Activated CD8-positive, alpha-beta memory T cell treated with anti-CD3 and anti-CD28 coated beads, Interleukin-2, amount 10 ng/mL, durations not matched to agents 7 days and 5 days (primary cell): Measurements from ENCODE around the gene TMPRSS6. TPM values are rescaled to one million over a fixed set of nuclear protein-coding genes. Genes with fewer than 3 reads are reported as not detected.
A peak's percentile ranks its signal among the peaks of the same experiment; 100 is the strongest.

Experiments used
- ATAC-seq: fragments of 150-1000 bp; cut with Tn5 transposase; one replicate; pipeline ENCODE4 v1.10.0; 2021; ENCODE audit warnings: moderate library complexity
- CTCF ChIA-PET: fragments of 350-600 bp; sonication (Branson Sonifier 250); formaldehyde crosslinking; loops from one replicate; lab custom pipeline; 2021; ENCODE audit warnings: antibody characterized with exemption; lab: Charles Lee
- DNase-seq: peaks from one replicate; pipeline ENCODE4 v3.0.0-alpha.2; 2020
- H3K27ac Mint-ChIP-seq: one replicate; pipeline ENCODE4 v1.8.0; 2021; ENCODE audit warnings: mild to moderate bottlenecking, mixed read lengths
- H3K27me3 Mint-ChIP-seq: one replicate; pipeline ENCODE4 v1.8.0; 2021; ENCODE audit warnings: mixed read lengths
- H3K36me3 Mint-ChIP-seq: one replicate; pipeline ENCODE4 v1.8.0; 2021; ENCODE audit warnings: mild to moderate bottlenecking, mixed read lengths
- H3K4me1 Mint-ChIP-seq: one replicate; pipeline ENCODE4 v1.8.0; 2021; ENCODE audit warnings: mixed read lengths
- H3K4me3 Mint-ChIP-seq: one replicate; pipeline ENCODE4 v1.8.0; 2021; ENCODE audit warnings: mild to moderate bottlenecking, moderate library complexity, mixed read lengths
- H3K9me3 Mint-ChIP-seq: one replicate; pipeline ENCODE4 v1.8.0; 2022; ENCODE audit warnings: low read depth, mixed read lengths
- total RNA-seq, 2 experiments: library from RNA; stranded (reverse); gene quantifications; one replicate each; pipeline ENCODE4 v1.2.3, GENCODE V29; 2021

Gene TMPRSS6
- total RNA-seq, 2 experiments from 2014 or later = 1.3 to 3.3 TPM

DNA sequence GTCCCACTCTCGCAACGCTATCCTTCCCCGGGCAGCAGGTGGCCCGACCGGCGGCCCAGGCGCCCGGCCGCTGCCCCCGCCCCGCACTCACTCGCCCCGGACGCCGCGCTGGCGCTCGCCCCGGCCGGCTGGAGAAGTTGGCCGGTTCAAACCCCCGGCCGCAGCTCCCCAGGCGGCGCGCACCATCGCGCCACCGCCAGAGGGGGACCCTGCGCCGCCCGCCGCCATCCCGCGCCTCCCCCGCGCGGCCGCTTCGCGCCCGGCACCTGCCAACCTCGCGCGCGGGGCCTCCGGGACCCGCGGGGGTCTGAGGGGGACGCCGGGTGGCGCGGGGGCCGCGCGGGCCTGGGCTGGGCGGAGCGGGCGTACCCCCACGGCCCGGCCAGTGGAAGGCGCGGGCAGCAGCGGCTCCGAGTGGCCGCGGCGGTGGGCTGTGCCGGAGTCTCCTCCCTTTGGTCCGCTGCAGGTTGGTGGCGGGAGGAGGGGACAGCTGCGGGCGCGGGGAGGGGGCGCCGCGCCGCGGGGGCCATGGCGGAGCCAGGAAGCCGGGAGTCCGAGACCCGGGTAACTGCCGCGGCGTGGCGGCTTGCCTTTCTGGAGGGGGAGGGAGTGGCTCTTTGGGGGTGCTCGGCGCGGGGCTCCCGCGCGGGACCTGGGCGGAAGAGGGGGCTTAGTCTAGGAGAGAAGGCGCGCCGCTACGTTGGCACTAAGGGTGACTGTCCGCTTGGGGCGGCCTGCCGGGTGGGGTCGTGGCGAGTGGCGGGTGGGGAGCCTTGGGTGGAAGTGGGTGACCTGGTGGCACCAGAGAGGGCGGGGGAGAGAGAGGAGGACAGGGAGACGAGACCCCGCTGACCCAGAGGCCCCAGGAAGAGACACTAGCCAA, 90.0 kb downstream of the TMPRSS6 start, which contains the start of the genes MPST and TST:
Gene MPST, plus strand, starts transcription at position 434 of the 883 bp plus-strand sequence. Its CDS starts 95 bp downstream, at position 529.
Gene TST, minus strand, starts transcription at position 139 of the 883 bp plus-strand sequence. CDS start 715 bp downstream, outside the sequence.
- DNase-seq = peak; percentile 65
- Mint-ChIP-seq H3K27me3 (no peaks in the 10 kb centered on the region), H3K27ac (peak within 1 kb of the TSS; percentile 89), H3K4me3 (peak within 1 kb of the TSS; percentile 90), H3K36me3 (no peaks in the 10 kb centered on the region), H3K4me1 (peaks cover 22% of the 10 kb centered on the region), H3K9me3 (no peaks in the 10 kb centered on the region)
- CTCF ChIA-PET = interaction anchor here (0.7 to 7.7 kb wide), 20 partner anchors 12 to 473 kb away, joined by 3 to 48 read pairs (median 3); partner anchors contain the start of genes IFT27 and KCTD17
- ATAC-seq = peak; percentile 82

DNA sequence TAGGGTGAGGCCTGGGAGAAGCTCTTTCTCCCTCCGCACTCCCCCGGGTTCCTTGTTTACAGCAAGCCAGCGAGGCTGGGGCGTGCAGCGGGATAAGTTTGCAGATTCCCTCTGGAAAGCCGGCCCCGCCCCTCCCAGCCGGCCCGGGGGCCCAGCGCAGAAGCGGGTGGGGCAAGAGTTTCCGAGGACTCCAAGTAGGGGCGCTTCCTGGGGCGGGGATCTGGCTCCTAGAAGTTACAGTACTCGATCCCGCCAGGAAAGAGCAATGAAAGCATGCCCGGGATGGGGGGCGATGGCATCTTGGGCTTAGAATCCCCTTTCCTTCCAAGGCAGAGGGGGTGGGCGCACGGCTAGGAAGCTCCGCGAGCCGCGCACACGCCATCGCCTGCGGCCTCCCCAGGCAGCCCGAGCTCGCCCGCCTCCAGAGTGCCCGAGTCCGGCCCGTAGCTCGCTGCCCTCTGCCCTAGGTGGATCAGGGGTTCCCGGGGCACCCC, 90.7 kb downstream of the TMPRSS6 start:
- Mint-ChIP-seq H3K9me3 (no peaks in the 10 kb centered on the region), H3K4me3 (peak overlapping the region; percentile 90), H3K27me3 (no peaks in the 10 kb centered on the region), H3K36me3 (no peaks in the 10 kb centered on the region), H3K27ac (no peak overlapping the region), H3K4me1 (peaks cover 22% of the 10 kb centered on the region)
- ATAC-seq = no peak
- DNase-seq = no peak
- CTCF ChIA-PET = interaction anchor here (0.7 to 7.7 kb wide), 15 partner anchors 14 to 472 kb away, joined by 3 to 48 read pairs (median 3); partner anchors contain the start of genes IFT27 and KCTD17

DNA sequence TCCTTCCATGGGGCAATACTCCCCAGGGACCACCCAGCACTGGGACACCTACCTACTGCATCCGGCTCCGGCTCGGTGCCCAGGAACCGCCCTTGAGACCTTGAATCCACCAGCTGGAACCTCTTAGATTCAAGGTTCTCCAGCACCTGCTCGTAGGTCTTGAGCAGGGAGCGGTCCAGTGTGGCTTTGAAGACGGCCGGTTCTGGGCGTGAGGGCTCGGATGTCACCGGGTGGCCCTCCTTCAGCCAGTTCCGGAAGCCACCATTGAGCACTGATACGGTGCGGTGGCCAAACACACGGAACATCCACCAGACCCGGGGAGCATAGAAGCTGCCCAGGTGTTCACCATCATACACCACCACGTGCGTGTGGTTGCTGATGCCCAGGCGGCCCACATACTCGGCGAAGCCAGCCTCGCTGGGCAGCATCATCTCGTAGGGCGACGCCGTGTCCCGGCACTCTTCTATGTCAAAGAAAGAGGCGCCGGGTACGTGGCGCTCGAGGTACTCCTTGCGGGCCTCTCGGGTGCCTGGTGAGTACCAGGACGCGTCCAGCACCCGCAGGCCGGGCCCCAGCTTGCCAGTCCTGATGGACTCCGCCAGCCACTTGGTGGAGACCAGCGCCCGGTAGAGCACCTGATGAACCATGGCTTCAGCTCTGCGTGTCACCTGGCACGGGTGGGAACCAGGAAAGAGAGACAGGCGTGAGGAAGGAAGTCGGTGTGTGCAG, 91.3 kb downstream of the TMPRSS6 start:
- H3K36me3 Mint-ChIP-seq = no peaks in the 10 kb centered on the region
- no peak for DNase-seq
- H3K27ac Mint-ChIP-seq = no peak overlapping the region
- CTCF ChIA-PET = interaction anchor here (1.0 to 7.7 kb wide), 8 partner anchors 13 to 242 kb away, joined by 3 to 48 read pairs (median 4); partner anchors contain the start of gene IFT27
- H3K4me3 Mint-ChIP-seq = peak overlapping the region; percentile 90
- no peaks in the 10 kb centered on the region for H3K9me3 Mint-ChIP-seq
- no peak for ATAC-seq
- H3K27me3 Mint-ChIP-seq = no peaks in the 10 kb centered on the region
- peaks cover 22% of the 10 kb centered on the region for H3K4me1 Mint-ChIP-seq

DNA sequence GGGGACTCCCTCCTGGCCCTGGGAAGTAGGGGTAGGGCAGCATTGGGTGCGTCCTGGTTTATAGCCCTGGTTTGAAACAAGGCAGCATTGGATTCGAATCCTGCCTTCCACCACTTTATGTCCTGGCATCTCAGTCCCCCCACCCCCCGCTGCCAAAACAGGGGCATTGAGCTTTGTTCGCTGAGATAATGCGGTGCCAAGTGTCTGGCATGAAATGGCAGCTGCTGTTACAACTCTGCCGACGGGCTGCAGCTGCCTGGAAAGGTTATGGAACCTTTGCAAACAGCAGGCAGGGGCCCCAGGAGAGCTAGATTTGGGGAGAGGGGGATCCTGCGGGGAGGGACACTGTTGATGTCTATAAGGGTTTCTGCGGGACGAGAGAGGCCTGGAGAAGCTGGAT, 92.2 kb downstream of the TMPRSS6 start:
- no peaks in the 10 kb centered on the region for H3K27me3 Mint-ChIP-seq
- no peak for DNase-seq
- peaks cover 22% of the 10 kb centered on the region for H3K4me1 Mint-ChIP-seq
- peak overlapping the region; percentile 24 for H3K4me3 Mint-ChIP-seq
- no peaks in the 10 kb centered on the region for H3K36me3 Mint-ChIP-seq
- no peak for ATAC-seq
- no peaks in the 10 kb centered on the region for H3K9me3 Mint-ChIP-seq
- H3K27ac Mint-ChIP-seq = no peak overlapping the region
- CTCF ChIA-PET = interaction anchor here (0.5 to 7.7 kb wide), 3 partner anchors 28 to 255 kb away, joined by 3 to 48 read pairs (median 4); no protein-coding TSS in a partner anchor

DNA sequence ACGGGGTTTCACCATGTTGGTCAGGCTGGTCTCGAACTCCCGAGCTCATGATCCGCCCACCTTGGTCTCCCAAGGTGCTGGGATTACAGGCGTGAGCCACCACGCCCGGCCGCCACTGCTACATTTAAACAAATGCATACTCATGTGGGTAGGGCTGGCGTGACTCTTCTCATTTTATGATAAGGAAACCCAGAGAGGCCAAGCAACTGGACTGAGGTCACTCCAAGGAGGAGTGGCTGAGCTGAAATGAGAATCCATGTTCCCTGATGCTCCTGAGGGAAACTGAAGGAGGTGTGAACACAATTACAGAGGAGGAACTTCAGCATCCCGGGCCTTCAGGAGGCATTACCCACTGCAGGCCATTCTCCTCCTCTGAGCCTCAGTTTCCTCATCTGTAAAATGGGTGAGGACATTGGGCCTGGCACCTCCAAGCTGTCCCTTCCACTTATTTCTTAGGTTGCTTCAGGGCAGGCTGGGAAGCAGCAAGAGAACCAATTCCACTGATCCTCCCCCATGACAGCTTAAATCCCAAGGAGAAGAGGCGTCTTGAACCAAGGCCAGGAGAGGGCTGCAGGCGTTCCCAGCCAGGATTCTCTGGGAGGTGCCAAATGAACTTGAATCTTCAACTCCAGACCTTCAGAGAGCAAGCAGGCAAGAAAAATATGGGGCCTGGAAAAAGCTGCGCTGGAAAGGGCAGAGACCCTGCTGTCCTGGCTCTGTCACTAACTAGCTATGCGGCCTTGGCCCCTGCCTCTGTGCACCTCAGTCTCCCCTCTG, 93.2 kb downstream of the TMPRSS6 start:
- H3K4me3 Mint-ChIP-seq = no peak overlapping the region
- ATAC-seq (no peak), DNase-seq (no peak)
- no peak overlapping the region for H3K27ac Mint-ChIP-seq
- H3K36me3 Mint-ChIP-seq = no peaks in the 10 kb centered on the region
- H3K9me3 Mint-ChIP-seq = no peaks in the 10 kb centered on the region
- H3K27me3 Mint-ChIP-seq = no peaks in the 10 kb centered on the region
- CTCF ChIA-PET = interaction anchor here (0.5 to 1.4 kb wide), 4 partner anchors 38 to 256 kb away, joined by 3 to 4 read pairs (median 4); no protein-coding TSS in a partner anchor
- peaks cover 17% of the 10 kb centered on the region for H3K4me1 Mint-ChIP-seq

DNA sequence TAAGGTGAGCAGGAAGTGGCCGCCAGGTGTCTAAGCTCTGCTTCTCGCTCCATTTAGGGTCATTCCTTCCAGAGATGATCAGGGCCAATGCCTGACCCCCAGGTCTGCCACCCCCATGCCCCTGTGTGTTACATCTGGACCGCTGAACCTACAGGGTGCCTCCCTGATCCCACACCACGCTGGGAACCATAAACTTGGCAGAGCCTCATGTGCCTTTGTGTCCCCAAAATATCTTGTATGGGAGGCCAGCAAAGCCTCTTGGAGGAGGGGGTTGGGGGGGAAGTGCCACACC, 94.0 kb downstream of the TMPRSS6 start:
- Mint-ChIP-seq H3K4me3 (no peak overlapping the region), H3K4me1 (peaks cover 11% of the 10 kb centered on the region), H3K27me3 (no peaks in the 10 kb centered on the region), H3K36me3 (no peaks in the 10 kb centered on the region), H3K27ac (no peak overlapping the region), H3K9me3 (no peaks in the 10 kb centered on the region)
- ATAC-seq = no peak
- no peak for DNase-seq
- CTCF ChIA-PET = interaction anchor here (1.3 to 1.4 kb wide), 2 partner anchors 37 to 233 kb away, joined by 3 to 4 read pairs; no protein-coding TSS in a partner anchor

Other genes starting within 250 kb of the TMPRSS6 start
- 10 to 100 TPM; 59.7 to 77.9 TPM for gene NCF4, start 248.7 kb downstream of the TMPRSS6 start, total RNA-seq
- gene CSF2RB, start 196.1 kb downstream of the TMPRSS6 start, total RNA-seq = 10 to 100 TPM in 1 of 2 experiments, 1 to 10 TPM in 1; 3.0 to 26.9 TPM
- 10 to 100 TPM; 11.2 to 29.3 TPM for gene TST, start 90.3 kb downstream of the TMPRSS6 start, total RNA-seq
- gene MPST, start 90.0 kb downstream of the TMPRSS6 start, total RNA-seq = 10 to 100 TPM; 42.3 to 61.0 TPM
- 10 to 100 TPM; 47.7 to 53.4 TPM for gene KCTD17, start 58.0 kb downstream of the TMPRSS6 start, total RNA-seq
- 100 to 1,000 TPM; 376 to 468 TPM for gene IL2RB, start 40.2 kb upstream of the TMPRSS6 start, total RNA-seq
- gene C1QTNF6, start 78.5 kb upstream of the TMPRSS6 start, total RNA-seq = 1 to 10 TPM; 6.7 to 7.4 TPM
- 1 to 10 TPM; 1.3 to 2.2 TPM for gene SSTR3, start 102.8 kb upstream of the TMPRSS6 start, total RNA-seq
- 100 to 1,000 TPM; 834 to 907 TPM for gene RAC2, start 134.6 kb upstream of the TMPRSS6 start, total RNA-seq
- 100 to 1,000 TPM in 1 of 2 experiments, 10 to 100 TPM in 1; 97.8 to 123 TPM for gene CYTH4, start 172.8 kb upstream of the TMPRSS6 start, total RNA-seq